ENCODE measurements around the gene TUBE1. TPM values are rescaled to one million over a fixed set of nuclear protein-coding genes. Genes with fewer than 3 reads are reported as not detected.

Gene TUBE1
- total RNA-seq, 1 experiment from 2014 or later: 42.5 TPM

DNA sequence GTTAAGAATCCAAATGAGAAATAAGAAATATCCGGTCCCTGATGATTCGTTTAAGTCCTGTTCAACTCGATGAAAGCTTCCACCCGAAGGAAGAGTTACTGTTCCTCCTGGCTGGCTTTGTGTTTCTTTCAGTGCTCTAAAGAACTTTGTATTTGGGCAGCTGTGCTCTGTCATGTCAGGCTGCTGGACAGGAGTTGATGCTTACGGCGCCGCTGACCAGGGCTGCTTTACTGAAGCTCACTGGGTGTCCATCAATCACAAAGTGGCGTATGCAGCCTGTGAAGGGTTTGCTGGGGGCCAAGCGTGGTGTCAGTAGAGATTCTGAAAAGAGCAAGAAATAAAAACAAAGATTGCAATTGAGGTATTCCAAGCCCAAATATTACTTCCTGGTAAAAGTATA lies 22.0 kb upstream of the TUBE1 start:
- no peak for ATAC-seq
- Histone ChIP-seq H4K20me1 (ENCODE audit: insufficient read depth) (no peaks in the 10 kb centered on the region), H3K27me3 (ENCODE audit: insufficient read depth, low read length) (no peaks in the 10 kb centered on the region), H3K9me2 (ENCODE audit: insufficient read depth) (no peaks in the 10 kb centered on the region), H3K9me3 (ENCODE audit: control insufficient read depth in 1 of 2, insufficient read depth in 1 of 2, low read depth in 1 of 2, low read length in 2 of 2) (no peaks in the 10 kb centered on the region), H3K36me3 (ENCODE audit: control insufficient read depth in 1 of 2, insufficient read depth in 2 of 2, low read length in 2 of 2) (no peaks in the 10 kb centered on the region), H3K27ac (ENCODE audit: low read depth, low read length) (no peak overlapping the region), H3K9ac (ENCODE audit: low read length) (no peak overlapping the region), H2AFZ (ENCODE audit: low read depth, low read length, poor library complexity, severe bottlenecking) (no peak overlapping the region), H3K4me2 (ENCODE audit: low read length) (no peak overlapping the region), H3K4me3 (replicated peaks in 1 of 2; ENCODE audit: low read depth in 1 of 2, low read length in 2 of 2) (no peak overlapping the region), H3K4me1 (ENCODE audit: control insufficient read depth in 1 of 2, insufficient read depth in 2 of 2, low read length in 2 of 2) (no peaks in the 10 kb centered on the region), H3K79me2 (ENCODE audit: insufficient read depth, low read length) (no peaks in the 10 kb centered on the region)
- POLR2A ChIA-PET: no interaction called here
- no peak for DNase-seq (ENCODE audit: low read depth, low spot score)
- BruUV-seq (replicated peaks): no TSS peak
- TF ChIP-seq ELF1 (IDR thresholded peaks at IDR 0.05; ENCODE audit: borderline replicate concordance, low read depth) (no peak), CEBPB (IDR thresholded peaks at IDR 0.05; ENCODE audit: low read depth) (no peak), EGR1 (IDR thresholded peaks at IDR 0.05; ENCODE audit: low read depth) (no peak), FOSL1 (IDR thresholded peaks at IDR 0.05; ENCODE audit: low read depth) (no peak), POLR2AphosphoS5 (IDR thresholded peaks at IDR 0.05; ENCODE audit: low read depth, low read length) (no peak), CBX3 (IDR thresholded peaks at IDR 0.05; ENCODE audit: low read depth) (no peak), ZFX (IDR thresholded peaks at IDR 0.05) (no peak), POLR2A (IDR thresholded peaks at IDR 0.05; ENCODE audit: borderline replicate concordance, extremely low read depth, insufficient read depth, insufficient read length) (no peak), SRF (IDR thresholded peaks at IDR 0.05; ENCODE audit: low read depth) (no peak), TCF7L2 (IDR thresholded peaks at IDR 0.05; ENCODE audit: borderline replicate concordance, extremely low read depth, insufficient read depth, insufficient read length) (no peak), RAD21 (IDR thresholded peaks at IDR 0.05; ENCODE audit: low read depth) (no peak), EZH2phosphoT487 (IDR thresholded peaks at IDR 0.05; ENCODE audit: borderline replicate concordance) (no peak), EZH2 (IDR thresholded peaks at IDR 0.05) (no peak), JUND (IDR thresholded peaks at IDR 0.05) (no peak), SP1 (IDR thresholded peaks at IDR 0.05; ENCODE audit: low read depth) (no peak), ZNF274 (IDR thresholded peaks at IDR 0.05; ENCODE audit: low read depth, low read length) (no peak)
- TF ChIP-seq, protein P1, sequence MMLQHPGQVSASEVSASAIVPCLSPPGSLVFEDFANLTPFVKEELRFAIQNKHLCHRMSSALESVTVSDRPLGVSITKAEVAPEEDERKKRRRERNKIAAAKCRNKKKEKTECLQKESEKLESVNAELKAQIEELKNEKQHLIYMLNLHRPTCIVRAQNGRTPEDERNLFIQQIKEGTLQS (IDR thresholded peaks at IDR 0.05): no peak
- TF ChIP-seq, protein P2, sequence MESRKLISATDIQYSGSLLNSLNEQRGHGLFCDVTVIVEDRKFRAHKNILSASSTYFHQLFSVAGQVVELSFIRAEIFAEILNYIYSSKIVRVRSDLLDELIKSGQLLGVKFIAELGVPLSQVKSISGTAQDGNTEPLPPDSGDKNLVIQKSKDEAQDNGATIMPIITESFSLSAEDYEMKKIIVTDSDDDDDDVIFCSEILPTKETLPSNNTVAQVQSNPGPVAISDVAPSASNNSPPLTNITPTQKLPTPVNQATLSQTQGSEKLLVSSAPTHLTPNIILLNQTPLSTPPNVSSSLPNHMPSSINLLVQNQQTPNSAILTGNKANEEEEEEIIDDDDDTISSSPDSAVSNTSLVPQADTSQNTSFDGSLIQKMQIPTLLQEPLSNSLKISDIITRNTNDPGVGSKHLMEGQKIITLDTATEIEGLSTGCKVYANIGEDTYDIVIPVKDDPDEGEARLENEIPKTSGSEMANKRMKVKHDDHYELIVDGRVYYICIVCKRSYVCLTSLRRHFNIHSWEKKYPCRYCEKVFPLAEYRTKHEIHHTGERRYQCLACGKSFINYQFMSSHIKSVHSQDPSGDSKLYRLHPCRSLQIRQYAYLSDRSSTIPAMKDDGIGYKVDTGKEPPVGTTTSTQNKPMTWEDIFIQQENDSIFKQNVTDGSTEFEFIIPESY (IDR thresholded peaks at IDR 0.05; ENCODE audit: extremely low read depth, insufficient replicate concordance, low read length): no peak
- TF ChIP-seq, protein P3, sequence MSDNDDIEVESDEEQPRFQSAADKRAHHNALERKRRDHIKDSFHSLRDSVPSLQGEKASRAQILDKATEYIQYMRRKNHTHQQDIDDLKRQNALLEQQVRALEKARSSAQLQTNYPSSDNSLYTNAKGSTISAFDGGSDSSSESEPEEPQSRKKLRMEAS (IDR thresholded peaks at IDR 0.05): no peak
- CTCF ChIA-PET: no interaction called here
- intact Hi-C loops (cut with micrococcal nuclease): no loop called here
- RAD21 ChIA-PET (ENCODE audit: low non-redundant PET in 1 of 2, low total read pairs in 2 of 2, uncharacterized antibody in 2 of 2, unreplicated experiment in 2 of 2): no interaction called here

Measured in HCT116 (cell line).